WTC11 (cell line): ENCODE data around the gene TMEM158. TPM values are rescaled to one million over a fixed set of nuclear protein-coding genes. Genes with fewer than 3 reads are reported as not detected.

ENCODE experiments used
- ATAC-seq: fragments of 200-7000 bp; cut with Tn5 transposase; 2 replicates; pipeline ENCODE4 v1.10.0; 2021; ENCODE audit warnings: mild to moderate bottlenecking, moderate library complexity
- CTCF ChIA-PET: fragments of 300-600 bp; sonication (Branson Sonifier 250); formaldehyde crosslinking; loops from one replicate; lab custom pipeline; 2021; ENCODE audit warnings: antibody characterized with exemption; lab: Charles Lee
- POLR2A ChIA-PET: fragments of 350-600 bp; sonication (Branson Sonifier 250); formaldehyde crosslinking; loops from one replicate; lab custom pipeline; 2021; ENCODE audit warnings: antibody characterized with exemption; lab: Charles Lee
- DNase-seq: peaks from one replicate; pipeline ENCODE4 v3.0.0; 2021; ENCODE audit warnings: low spot score
- H3K27ac Mint-ChIP-seq: 2 replicates; pipeline ENCODE4 v1.8.0; 2021; ENCODE audit warnings: mixed read lengths
- H3K27me3 Mint-ChIP-seq: 2 replicates; pipeline ENCODE4 v1.8.0; 2021; ENCODE audit warnings: low read depth, mild to moderate bottlenecking, moderate library complexity, mixed read lengths
- H3K36me3 Mint-ChIP-seq: 2 replicates; pipeline ENCODE4 v1.8.0; 2021; ENCODE audit warnings: mixed read lengths
- H3K4me1 Mint-ChIP-seq: 2 replicates; pipeline ENCODE4 v1.8.0; 2022; ENCODE audit warnings: mixed read lengths
- H3K4me3 Mint-ChIP-seq: 2 replicates; pipeline ENCODE4 v1.8.0; 2021; ENCODE audit warnings: mild to moderate bottlenecking, moderate library complexity, mixed read lengths
- H3K9me3 Mint-ChIP-seq: 2 replicates; pipeline ENCODE4 v1.8.0; 2021; ENCODE audit warnings: mixed read lengths
- ATF6 ChIP-seq: sonication (generic); formaldehyde crosslinking; IDR thresholded peaks from 2 replicates; pipeline ENCODE4 v1.8.1; 2023; ENCODE audit warnings: mild to moderate bottlenecking, missing genetic modification reagents
- CTCF ChIP-seq: fragments of 200-600 bp; IDR thresholded peaks from 2 replicates; pipeline ENCODE4 v1.8.0; 2022; ENCODE audit warnings: antibody characterized with exemption
- FOXJ3 ChIP-seq: sonication (generic); formaldehyde crosslinking; IDR thresholded peaks from 2 replicates; pipeline ENCODE4 v1.9.0; 2021; ENCODE audit warnings: missing genetic modification reagents, mild to moderate bottlenecking, borderline replicate concordance
- FOXK1 ChIP-seq: sonication (generic); formaldehyde crosslinking; IDR thresholded peaks from 2 replicates; pipeline ENCODE4 v1.8.0; 2022; ENCODE audit warnings: mild to moderate bottlenecking, moderate library complexity, missing genetic modification reagents
- IRF2 ChIP-seq: sonication (generic); formaldehyde crosslinking; IDR thresholded peaks from 2 replicates; pipeline ENCODE4 v1.8.0; 2022; ENCODE audit warnings: low read depth, missing genetic modification reagents, borderline replicate concordance
- NFYB ChIP-seq: sonication (generic); formaldehyde crosslinking; conservative IDR thresholded peaks from 2 replicates; pipeline ENCODE4 v1.8.0; 2022; ENCODE audit warnings: low read depth, missing genetic modification reagents
- NR2C2 ChIP-seq: sonication (generic); formaldehyde crosslinking; IDR thresholded peaks from 2 replicates; pipeline ENCODE4 v1.8.0; 2022; ENCODE audit warnings: mild to moderate bottlenecking, missing genetic modification reagents
- NR3C1 ChIP-seq: sonication (generic); formaldehyde crosslinking; conservative IDR thresholded peaks from 2 replicates; pipeline ENCODE4 v1.8.1; 2023; ENCODE audit warnings: low read depth, mild to moderate bottlenecking, missing genetic modification reagents
- PREB ChIP-seq: sonication (generic); formaldehyde crosslinking; IDR thresholded peaks from 2 replicates; pipeline ENCODE4 v1.8.1; 2022; ENCODE audit warnings: mild to moderate bottlenecking, missing genetic modification reagents, moderate library complexity, borderline replicate concordance
- TEAD4 ChIP-seq: sonication (generic); formaldehyde crosslinking; IDR thresholded peaks from 2 replicates; pipeline ENCODE4 v1.8.0; 2022; ENCODE audit warnings: mild to moderate bottlenecking, missing genetic modification reagents
- TP53 ChIP-seq: sonication (generic); formaldehyde crosslinking; IDR thresholded peaks from 2 replicates; pipeline ENCODE4 v1.8.1; 2023; ENCODE audit warnings: mild to moderate bottlenecking, missing genetic modification reagents
- ZBTB21 ChIP-seq: sonication (generic); formaldehyde crosslinking; IDR thresholded peaks from 2 replicates; pipeline ENCODE4 v1.8.1; 2023; ENCODE audit warnings: mild to moderate bottlenecking, missing genetic modification reagents, borderline replicate concordance
- ZBTB43 ChIP-seq: sonication (generic); formaldehyde crosslinking; IDR thresholded peaks from 2 replicates; pipeline ENCODE4 v1.8.1; 2023; ENCODE audit warnings: mild to moderate bottlenecking, missing genetic modification reagents
- ZNF532 ChIP-seq: fragments of 250-450 bp; sonication (Bioruptor Pico); IDR thresholded peaks from 2 replicates; pipeline ENCODE4 v1.9.0; 2021; ENCODE audit warnings: mild to moderate bottlenecking, borderline replicate concordance
- ZNF671 ChIP-seq: fragments of 250-450 bp; sonication (Bioruptor Pico); IDR thresholded peaks from 2 replicates; pipeline ENCODE4 v1.8.0; 2021; ENCODE audit warnings: mild to moderate bottlenecking
- total RNA-seq: library from RNA; stranded (reverse); gene quantifications from 3 replicates; pipeline ENCODE4 v1.2.3, GENCODE V29; 2021

TMEM158 gene
- total RNA-seq, 1 experiment from 2014 or later = 17.9 TPM

GRCh38 chr3:45234250-45234649 lies 8.2 kb upstream of the TMEM158 start (continued):
- TF ChIP-seq ZNF532 = no peak
- no peak for TF ChIP-seq TP53 (CRISPR knock-in tag)
- no peak for TF ChIP-seq CTCF
- no peak for TF ChIP-seq FOXK1 (CRISPR knock-in tag)
- no peak for TF ChIP-seq ZNF671 (CRISPR knock-in tag)
- no peak for TF ChIP-seq NR2C2 (CRISPR knock-in tag)
- TF ChIP-seq NFYB (CRISPR knock-in tag) = no peak

- H3K4me1 Mint-ChIP-seq = peaks cover 17% of the 10 kb centered on the region
- peaks cover 19% of the 10 kb centered on the region for H3K9me3 Mint-ChIP-seq
- TF ChIP-seq IRF2 (CRISPR knock-in tag) = no peak
- TF ChIP-seq PREB (CRISPR knock-in tag) = no peak
- TF ChIP-seq ATF6 (CRISPR knock-in tag) = no peak
- no peak for TF ChIP-seq FOXJ3
- no peak for TF ChIP-seq TEAD4 (CRISPR knock-in tag)
- TF ChIP-seq ZBTB21 (CRISPR knock-in tag) = no peak
- TF ChIP-seq ZBTB43 (CRISPR knock-in tag) = no peak
- TF ChIP-seq NR3C1 (CRISPR knock-in tag) = no peak
- peaks cover 4% of the 10 kb centered on the region for H3K27me3 Mint-ChIP-seq
- no peaks in the 10 kb centered on the region; the same call in 1 of the 2 replicates for H3K36me3 Mint-ChIP-seq
- ChIA-PET POLR2A (no interaction called here), CTCF (interaction anchor here (1.0 kb wide), 1 partner anchor 23 kb away, joined by 3 read pairs; no protein-coding TSS in a partner anchor)
- no peak overlapping the region for H3K27ac Mint-ChIP-seq
- H3K4me3 Mint-ChIP-seq = no peak overlapping the region
- DNase-seq (no peak), ATAC-seq (no peak)
These were observed 6.4 kb upstream of the TMEM158 start for GRCh38 chr3:45232521-45232920.
